OCI-LY3 (cell line): ENCODE data around the gene RIPK4.

Experiments used
- H2AFZ ChIP-seq: fragments of 200-600, 300-600 bp; shearing (Covaris generic); 2 replicates; pipeline ENCODE4 v1.6.0; 2014; ENCODE audit warnings: antibody characterized with exemption, low read depth, low read length
- H3K27ac ChIP-seq: fragments of 200-600, 300-600 bp; sonication (generic); 2 replicates; pipeline ENCODE4 v1.5.1; 2014; ENCODE audit warnings: mild to moderate bottlenecking, low read length, moderate library complexity, mixed read lengths
- H3K27me3 ChIP-seq: fragments of 200-600, 300-600 bp; sonication (generic); 2 replicates; pipeline ENCODE4 v1.6.1; 2014; ENCODE audit warnings: low read depth, low read length, mixed read lengths
- H3K36me3 ChIP-seq: fragments of 200-600, 300-600 bp; sonication (generic); replicated peaks from 2 replicates; pipeline ENCODE3; 2014; ENCODE audit warnings: low read depth, low read length, mixed read lengths
- H3K4me1 ChIP-seq: fragments of 300-600, 200-600 bp; sonication (generic); 2 replicates; pipeline ENCODE4 v1.6.1; 2014; ENCODE audit warnings: low read length, mixed read lengths
- H3K4me2 ChIP-seq: fragments of 200-600, 300-600 bp; sonication (generic); 2 replicates; pipeline ENCODE4 v1.6.1; 2014; ENCODE audit warnings: low read length, mixed read lengths
- H3K4me3 ChIP-seq: fragments of 300-600, 200-600 bp; sonication (generic); 2 replicates; pipeline ENCODE4 v1.5.1; 2014; ENCODE audit warnings: antibody characterized with exemption, mild to moderate bottlenecking, low read length, moderate library complexity
- H3K79me2 ChIP-seq: fragments of 300-600, 200-600 bp; shearing (Covaris generic); 2 replicates; pipeline ENCODE4 v1.6.1; 2014; ENCODE audit warnings: mild to moderate bottlenecking, low read length, mixed read lengths
- H3K9ac ChIP-seq: fragments of 300-600, 200-600 bp; shearing (Covaris generic); 2 replicates; pipeline ENCODE4 v1.6.0; 2014; ENCODE audit warnings: mild to moderate bottlenecking, low read length, moderate library complexity
- H3K9me3 ChIP-seq: fragments of 200-600, 300-600 bp; shearing (Covaris generic); 2 replicates; pipeline ENCODE4 v1.6.1; 2014; ENCODE audit warnings: low read length, mixed read lengths; ENCODE audit not compliant: insufficient read depth
- H4K20me1 ChIP-seq: fragments of 200-600, 300-600 bp; sonication (generic); 2 replicates; pipeline ENCODE4 v1.6.1; 2016; ENCODE audit warnings: low read length, mixed read lengths; ENCODE audit not compliant: insufficient read depth
- CTCF ChIP-seq: fragments of 200-600, 300-600 bp; sonication (generic); IDR thresholded peaks from 2 replicates; pipeline ENCODE4 v1.5.1; 2014; ENCODE audit warnings: antibody characterized with exemption, low read length, low read depth
- EZH2phosphoT487 ChIP-seq: fragments of 200-600 bp; shearing (Covaris generic); IDR thresholded peaks from 2 replicates; pipeline ENCODE4 v1.6.1; 2018; ENCODE audit warnings: antibody characterized with exemption, mixed run types, low read depth

Gene RIPK4

DNA sequence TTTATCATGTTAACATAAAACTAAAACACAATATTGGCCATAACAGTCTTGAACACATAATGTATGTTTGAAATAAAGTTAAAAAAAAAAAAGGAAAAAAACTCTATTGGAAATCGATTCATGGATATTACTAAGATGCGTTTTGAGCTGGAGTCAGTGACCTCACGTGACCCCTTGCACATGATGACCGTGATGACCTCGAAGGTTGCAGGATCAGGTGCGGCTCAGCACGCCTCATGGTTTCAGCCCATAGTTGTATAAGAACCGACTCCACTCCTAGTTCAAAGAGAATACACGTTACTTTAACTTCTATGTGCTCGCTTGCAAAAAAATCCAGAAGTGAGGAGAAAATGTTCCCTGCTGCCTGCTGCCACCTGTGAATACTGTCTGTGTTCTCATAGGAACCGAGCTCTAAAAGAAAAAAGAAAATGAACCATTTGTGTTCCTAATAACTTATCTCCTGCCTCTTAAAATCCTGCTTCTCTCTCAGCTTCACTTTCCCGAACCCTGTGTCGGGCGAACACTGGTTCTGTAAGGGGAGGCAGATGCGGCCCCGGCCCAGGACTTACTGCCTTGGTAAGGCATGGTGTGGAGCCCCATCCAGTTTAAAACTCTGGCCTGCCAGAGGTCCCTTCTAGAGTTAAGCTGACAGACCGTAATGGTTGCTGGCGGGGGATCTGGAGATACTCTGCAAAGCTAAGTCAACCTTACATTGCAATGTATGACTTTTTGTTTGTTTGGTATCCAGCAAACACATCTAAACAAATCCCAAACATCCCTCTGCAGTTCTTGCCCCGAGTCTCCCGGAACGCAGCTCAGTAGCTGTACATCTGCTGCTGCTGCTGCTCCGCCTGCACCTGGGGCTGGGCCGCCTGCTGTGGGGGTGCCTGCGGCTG, 33.8 kb upstream of the RIPK4 start:
- H2AFZ ChIP-seq: no peak overlapping the region
- H4K20me1 ChIP-seq: no peaks in the 10 kb centered on the region
- no peak overlapping the region for H3K4me3 ChIP-seq
- H3K36me3 ChIP-seq: no peaks in the 10 kb centered on the region
- no peaks in the 10 kb centered on the region for H3K4me1 ChIP-seq
- no peak overlapping the region for H3K27ac ChIP-seq
- H3K9me3 ChIP-seq: no peaks in the 10 kb centered on the region
- no peaks in the 10 kb centered on the region for H3K79me2 ChIP-seq
- H3K27me3 ChIP-seq: no peaks in the 10 kb centered on the region
- TF ChIP-seq EZH2phosphoT487 (no peak), CTCF (no peak)
- no peak overlapping the region for H3K9ac ChIP-seq
- no peak overlapping the region for H3K4me2 ChIP-seq

- H3K4me1 ChIP-seq: no peaks in the 10 kb centered on the region
- H3K4me2 ChIP-seq: no peak overlapping the region
- no peaks in the 10 kb centered on the region for H3K27me3 ChIP-seq
- H3K27ac ChIP-seq: no peak overlapping the region
- no peaks in the 10 kb centered on the region for H4K20me1 ChIP-seq
- H3K9ac ChIP-seq: no peak overlapping the region
- no peak overlapping the region for H2AFZ ChIP-seq
- H3K9me3 ChIP-seq: no peaks in the 10 kb centered on the region
- no peak overlapping the region for H3K4me3 ChIP-seq
- TF ChIP-seq EZH2phosphoT487 (no peak), CTCF (no peak)
- H3K36me3 ChIP-seq: no peaks in the 10 kb centered on the region
- no peaks in the 10 kb centered on the region for H3K79me2 ChIP-seq
Measured at GRCh38 chr21:41799763-41800162, 32.9 kb upstream of the RIPK4 start.

GRCh38 chr21:41798326-41798725, 31.5 kb upstream of the RIPK4 start:
- H3K27me3 ChIP-seq: no peaks in the 10 kb centered on the region
- H3K9ac ChIP-seq: no peak overlapping the region
- no peak overlapping the region for H2AFZ ChIP-seq
- H3K4me1 ChIP-seq: no peaks in the 10 kb centered on the region
- no peak overlapping the region for H3K27ac ChIP-seq
- TF ChIP-seq EZH2phosphoT487 (no peak), CTCF (no peak)
- H3K9me3 ChIP-seq: no peaks in the 10 kb centered on the region
- no peak overlapping the region for H3K4me2 ChIP-seq
- H3K79me2 ChIP-seq: no peaks in the 10 kb centered on the region
- no peak overlapping the region for H3K4me3 ChIP-seq
- no peaks in the 10 kb centered on the region for H3K36me3 ChIP-seq
- H4K20me1 ChIP-seq: no peaks in the 10 kb centered on the region

- Histone ChIP-seq H3K4me2 (no peak overlapping the region), H3K27me3 (no peaks in the 10 kb centered on the region), H3K4me3 (no peak overlapping the region), H4K20me1 (no peaks in the 10 kb centered on the region), H3K9me3 (no peaks in the 10 kb centered on the region), H3K36me3 (no peaks in the 10 kb centered on the region), H3K79me2 (no peaks in the 10 kb centered on the region), H3K9ac (no peak overlapping the region), H2AFZ (no peak overlapping the region), H3K4me1 (no peaks in the 10 kb centered on the region), H3K27ac (no peak overlapping the region)
- TF ChIP-seq CTCF (no peak), EZH2phosphoT487 (no peak)
Measured at GRCh38 chr21:41796476-41797080, 29.7 kb upstream of the RIPK4 start.
